GM18873 (cell line): ENCODE data around the gene CA10.

Source experiments
- ATAC-seq: cut with Tn5 transposase; IDR thresholded peaks from one replicate; pipeline ENCODE4 v1.9.1; 2021; ENCODE audit warnings: mild to moderate bottlenecking, moderate library complexity, moderate number of reproducible peaks; ENCODE audit not compliant: unreplicated experiment, low FRiP score

CA10 gene

DNA sequence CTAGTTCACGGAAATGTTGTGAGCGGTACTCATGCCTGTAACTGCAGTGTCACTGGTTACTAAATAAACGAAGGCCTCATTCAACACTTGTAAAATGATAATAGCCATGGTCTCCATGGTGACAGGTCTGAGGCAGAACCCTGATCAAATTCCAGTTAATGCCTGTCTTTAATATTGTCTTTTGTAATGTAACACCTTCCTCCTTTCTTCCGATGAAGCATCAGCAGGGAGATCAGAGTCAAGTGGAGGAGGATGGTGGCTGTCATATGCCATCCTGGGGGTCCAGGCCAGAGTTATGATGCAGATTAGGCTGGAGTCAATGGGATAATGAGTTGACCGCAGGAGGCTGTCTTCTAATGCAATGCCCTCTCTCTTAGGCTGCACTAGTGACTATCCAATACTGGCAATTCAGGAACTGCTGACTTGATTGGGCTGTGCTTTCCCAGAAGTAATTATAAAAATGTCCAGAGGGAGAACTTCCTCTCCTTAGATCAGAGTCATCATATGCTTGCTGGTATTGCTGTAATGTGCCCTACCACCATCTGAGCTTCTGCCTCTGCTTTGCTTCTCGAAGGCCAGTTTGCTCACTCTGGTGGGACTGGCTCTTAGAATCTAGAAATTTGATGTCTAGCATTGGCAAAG, 419.1 kb downstream of the CA10 start:
- no peak for ATAC-seq

DNA sequence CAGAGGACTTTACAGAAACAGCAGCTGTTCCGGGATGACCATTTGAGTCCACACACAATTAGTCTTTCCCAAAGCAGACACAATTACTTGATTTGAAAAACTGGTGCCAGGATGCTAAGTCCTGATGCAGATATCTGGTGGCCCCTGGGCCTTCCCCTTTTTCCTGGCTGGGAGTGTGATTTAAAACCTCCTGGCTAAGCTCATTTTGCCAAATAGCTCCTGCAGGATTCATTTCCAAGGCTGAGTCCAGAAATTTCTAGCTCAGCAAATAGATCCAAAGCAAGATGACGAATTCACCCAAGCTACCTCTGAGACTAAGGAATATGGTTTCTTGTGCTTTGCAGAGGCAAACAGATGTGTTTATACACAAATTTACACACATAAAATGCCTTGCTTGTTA, 422.2 kb downstream of the CA10 start:
- no peak for ATAC-seq

- ATAC-seq, result no peak
Measured at GRCh38 chr17:51734976-51735375, 423.5 kb downstream of the CA10 start.

DNA sequence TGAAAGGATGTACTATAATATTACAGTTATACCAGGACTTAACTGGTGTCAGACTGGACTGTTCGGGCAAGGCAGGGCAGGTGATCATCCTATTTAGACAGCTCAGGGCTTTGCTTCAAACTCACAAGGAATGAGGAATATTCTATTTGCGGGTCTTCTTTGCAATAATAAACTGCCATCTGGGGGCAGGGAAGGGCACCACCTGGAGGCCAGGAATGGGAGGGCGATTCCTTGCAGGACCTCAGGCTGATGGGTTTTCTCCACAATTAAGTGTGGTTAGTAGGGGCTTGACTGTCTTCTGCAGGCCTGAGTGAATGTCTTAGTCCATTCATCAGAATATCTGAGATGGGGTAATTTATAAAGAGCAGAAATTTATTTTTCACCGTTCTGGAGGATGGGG, 424.1 kb downstream of the CA10 start:
- ATAC-seq, result no peak

- ATAC-seq, result no peak
Measured at GRCh38 chr17:51733166-51733565, 425.3 kb downstream of the CA10 start.

- no peak for ATAC-seq
Measured at GRCh38 chr17:51731941-51732722, 426.4 kb downstream of the CA10 start.

DNA sequence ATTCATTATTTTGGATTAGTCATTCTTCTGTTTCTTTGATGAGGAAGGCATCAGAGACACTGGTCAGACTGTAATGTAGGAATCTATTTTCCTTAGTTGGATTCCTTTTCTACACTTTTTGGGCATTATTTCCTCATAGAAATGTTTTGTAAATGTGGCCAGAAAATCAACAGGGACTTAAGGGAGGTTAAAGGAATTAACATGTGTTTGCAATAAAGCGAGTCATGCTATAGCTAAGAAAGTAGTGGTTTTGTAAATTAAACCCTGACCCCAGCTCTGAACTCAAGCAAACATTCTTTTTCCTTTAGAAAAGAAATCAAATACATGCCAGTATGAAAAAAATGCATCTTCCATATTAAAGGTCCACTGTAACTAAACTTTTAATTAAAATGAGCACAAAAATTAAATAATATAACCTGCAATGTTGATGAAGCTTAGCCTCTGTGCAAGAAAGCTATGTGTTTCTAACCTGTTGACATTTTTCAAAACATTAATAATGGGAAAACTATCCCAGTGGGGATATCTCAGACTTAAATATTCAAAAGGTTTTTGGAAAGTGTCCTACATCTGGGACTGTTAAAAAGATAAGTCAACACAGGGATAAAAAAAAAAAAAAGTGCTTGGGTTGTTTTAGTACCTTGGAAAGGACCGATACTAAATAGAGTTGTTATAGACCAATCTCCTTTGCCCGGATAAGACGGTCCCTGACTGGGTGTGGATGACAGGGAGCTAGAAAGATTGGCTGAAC, 428.0 kb downstream of the CA10 start:
- no peak for ATAC-seq

DNA sequence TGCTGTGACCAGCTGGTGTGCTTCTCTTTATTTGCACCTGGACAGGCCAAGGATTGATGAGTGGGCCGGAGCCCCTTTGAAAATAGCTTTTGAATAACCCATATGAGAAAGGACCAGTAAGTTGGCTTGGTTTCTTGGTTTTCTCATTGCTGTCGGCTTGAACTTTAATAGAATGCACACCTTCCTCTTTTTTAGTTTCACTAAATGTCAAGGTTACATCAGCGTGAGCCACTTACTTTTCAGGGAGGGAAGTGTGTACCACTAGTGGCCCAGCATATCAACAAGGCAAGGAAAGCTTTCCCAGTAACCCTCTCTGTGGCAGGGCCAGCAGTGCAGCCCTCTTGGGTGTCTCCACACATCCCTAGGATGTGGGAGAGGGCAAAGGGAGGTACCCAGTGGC, 433.3 kb downstream of the CA10 start:
- ATAC-seq, result no peak

DNA sequence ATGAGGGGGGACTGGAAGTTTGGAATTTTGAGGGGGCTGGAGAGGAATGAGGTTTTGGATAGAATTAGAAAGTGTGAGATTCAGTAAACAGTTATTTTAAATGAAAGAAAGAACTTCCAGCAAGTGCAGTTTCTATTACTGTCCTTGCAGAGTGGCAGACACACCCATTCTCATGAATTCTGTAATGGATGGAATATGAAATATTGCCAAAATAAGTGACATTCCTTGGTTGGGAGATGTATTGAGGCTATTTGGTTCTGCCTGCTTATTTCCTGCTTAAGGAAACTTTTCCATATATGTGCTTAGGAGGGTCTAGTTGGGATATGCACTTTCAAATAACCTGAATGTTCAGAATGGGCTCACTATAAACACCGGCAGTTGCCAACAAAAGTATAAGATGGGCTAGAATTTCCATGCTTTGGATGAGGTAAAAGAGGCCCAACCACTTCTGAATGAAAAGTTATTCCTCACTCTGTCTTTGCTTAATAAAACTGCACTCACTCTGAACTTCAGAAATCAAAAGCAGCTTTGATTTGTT, 434.4 kb downstream of the CA10 start:
- ATAC-seq, result no peak

GRCh38 chr17:51722994-51723393, 435.5 kb downstream of the CA10 start:
- no peak for ATAC-seq

- no peak for ATAC-seq
Measured at GRCh38 chr17:51721730-51722129, 436.8 kb downstream of the CA10 start.

- no peak for ATAC-seq
Measured at GRCh38 chr17:51720439-51720838, 438.1 kb downstream of the CA10 start.

DNA sequence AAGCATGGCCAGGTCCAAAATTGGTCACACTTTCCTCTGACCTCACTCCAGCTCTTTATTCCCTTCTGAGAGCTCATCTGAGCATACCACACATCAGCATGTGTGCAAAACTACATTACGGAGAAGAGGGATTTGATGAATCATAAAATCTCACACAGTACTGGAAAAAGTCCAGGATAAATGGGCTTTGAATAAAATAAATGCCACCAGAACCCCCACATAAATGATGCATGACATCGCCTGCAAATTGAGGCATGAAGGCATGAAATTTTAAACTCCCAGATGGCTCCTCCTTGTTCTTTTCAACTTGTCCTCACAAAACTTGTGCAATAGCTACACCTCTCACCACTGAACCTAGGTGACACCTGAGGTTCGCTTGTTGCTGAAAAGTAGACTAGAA, 439.5 kb downstream of the CA10 start:
- ATAC-seq, result no peak

GRCh38 chr17:51711581-51711980, 446.9 kb downstream of the CA10 start:
- no peak for ATAC-seq

DNA sequence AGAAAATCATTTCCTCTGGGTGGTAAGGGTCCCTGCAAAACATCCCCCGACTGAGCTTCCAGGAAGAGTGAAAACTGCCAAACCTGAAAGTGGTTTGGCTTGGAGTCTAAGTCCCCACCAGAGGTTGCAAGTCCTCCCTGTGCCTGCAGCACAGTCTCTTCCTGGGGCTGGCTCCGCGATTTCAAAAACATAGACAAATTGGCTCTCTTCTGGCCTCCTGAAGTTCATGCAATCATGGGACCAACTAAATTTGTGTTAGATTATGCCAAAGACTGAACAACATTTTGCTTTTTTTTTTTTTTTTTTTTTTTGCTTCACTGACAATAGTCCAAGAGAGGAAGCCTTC, 447.9 kb downstream of the CA10 start:
- ATAC-seq, result no peak

GRCh38 chr17:51709694-51710633, 448.6 kb downstream of the CA10 start:
- ATAC-seq, result no peak

- ATAC-seq, result no peak
Measured at GRCh38 chr17:51707216-51707615, 451.3 kb downstream of the CA10 start.

GRCh38 chr17:51706093-51706492, 452.4 kb downstream of the CA10 start:
- ATAC-seq, result no peak

GRCh38 chr17:51703361-51704341, 454.9 kb downstream of the CA10 start:
- ATAC-seq, result no peak
